HG03045 (cell line): ENCODE results near the gene NLRP10.

Experiments
- ATAC-seq: cut with Tn5 transposase; IDR thresholded peaks from one replicate; pipeline ENCODE4 v1.9.1; 2021; ENCODE audit warnings: mild to moderate bottlenecking, moderate library complexity; ENCODE audit not compliant: unreplicated experiment

Gene NLRP10

DNA sequence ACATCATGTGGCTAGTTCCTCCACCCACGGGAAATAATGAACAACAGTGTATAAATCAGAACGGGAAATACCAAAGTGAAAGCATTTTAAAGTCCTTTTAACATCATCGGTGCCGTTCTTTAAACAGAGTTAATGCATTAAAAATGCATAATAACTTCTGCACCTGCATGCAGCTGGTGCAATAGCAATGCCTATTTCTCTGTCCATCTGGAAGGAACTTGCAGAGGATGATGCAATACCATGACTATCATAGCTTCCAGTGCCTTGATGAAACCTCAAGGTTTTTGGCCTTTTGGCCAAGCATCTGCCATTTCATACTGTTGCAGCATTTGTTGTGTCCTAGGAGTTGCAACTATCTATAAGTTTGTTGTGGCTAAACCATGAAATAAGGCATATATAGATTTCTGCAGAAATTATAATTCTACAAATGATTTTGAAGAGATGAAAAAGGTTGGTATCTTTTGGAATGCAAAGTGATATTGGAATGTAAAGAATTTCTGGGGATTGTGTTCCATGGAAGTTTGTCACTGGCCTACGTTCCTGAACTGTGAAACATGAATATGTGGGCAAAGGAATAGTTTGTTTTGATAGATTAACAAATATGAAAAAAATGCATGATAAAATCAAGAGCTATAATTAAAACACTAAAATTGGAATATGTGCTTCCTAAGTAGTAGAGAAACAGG is 12.1 kb upstream of the NLRP10 start:
- ATAC-seq = no peak

DNA sequence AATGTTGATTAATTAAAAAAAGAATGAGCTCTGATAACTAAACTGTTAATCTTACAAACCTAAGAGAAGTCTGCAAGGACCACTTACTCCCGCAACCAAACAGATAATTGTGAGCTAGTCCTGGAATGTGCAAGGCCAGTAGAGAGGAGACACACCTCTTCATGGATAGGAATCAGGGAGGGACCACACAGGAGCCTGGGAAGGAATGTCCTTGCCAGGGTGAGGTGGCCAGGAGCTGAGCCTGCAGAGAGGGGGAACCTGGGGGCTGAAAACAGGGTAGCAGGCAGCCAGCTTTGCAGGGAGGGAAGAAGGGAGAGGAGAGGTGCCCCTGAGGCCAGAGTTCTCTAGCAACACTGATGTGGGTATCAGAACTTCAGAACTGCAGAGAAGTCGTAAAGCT is 9.4 kb upstream of the NLRP10 start:
- no peak for ATAC-seq

DNA sequence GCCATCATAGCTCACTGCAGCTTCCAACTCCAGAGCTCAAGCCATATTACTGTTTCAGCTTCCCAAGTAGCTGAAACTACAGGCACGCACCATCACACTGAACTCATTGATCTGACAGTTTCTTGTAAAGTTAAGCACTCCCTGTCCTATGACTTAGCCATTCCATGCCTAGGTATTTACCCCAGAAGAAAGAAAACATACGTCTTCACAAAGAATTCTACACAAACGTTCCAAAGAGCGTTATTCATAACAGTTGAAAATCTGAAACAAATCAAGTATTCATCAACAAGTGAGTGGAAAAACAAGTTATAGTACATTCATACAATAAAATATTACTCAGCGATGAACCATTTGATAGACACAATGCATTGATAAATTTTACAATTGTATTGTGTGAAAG is 7.8 kb upstream of the NLRP10 start:
- ATAC-seq = no peak

DNA sequence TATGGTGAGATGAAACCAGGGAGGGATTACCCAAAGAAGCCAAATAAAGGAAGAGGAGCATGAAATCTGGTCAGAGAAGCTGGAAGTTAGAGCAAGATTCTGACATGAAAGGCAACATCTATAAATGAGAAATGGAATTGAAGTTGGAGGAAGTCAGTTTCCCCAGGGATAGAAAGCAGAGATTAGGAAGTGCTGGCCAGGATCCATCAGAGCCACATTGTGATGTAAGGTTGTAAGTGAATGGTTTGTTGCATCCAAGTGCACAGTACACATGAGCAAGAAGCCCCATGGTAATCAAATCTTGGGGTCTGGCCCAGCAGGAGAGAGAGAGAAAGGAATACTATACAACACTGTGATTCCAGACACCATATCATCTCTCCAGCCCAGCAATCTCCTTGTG is 6.6 kb upstream of the NLRP10 start:
- no peak for ATAC-seq

DNA sequence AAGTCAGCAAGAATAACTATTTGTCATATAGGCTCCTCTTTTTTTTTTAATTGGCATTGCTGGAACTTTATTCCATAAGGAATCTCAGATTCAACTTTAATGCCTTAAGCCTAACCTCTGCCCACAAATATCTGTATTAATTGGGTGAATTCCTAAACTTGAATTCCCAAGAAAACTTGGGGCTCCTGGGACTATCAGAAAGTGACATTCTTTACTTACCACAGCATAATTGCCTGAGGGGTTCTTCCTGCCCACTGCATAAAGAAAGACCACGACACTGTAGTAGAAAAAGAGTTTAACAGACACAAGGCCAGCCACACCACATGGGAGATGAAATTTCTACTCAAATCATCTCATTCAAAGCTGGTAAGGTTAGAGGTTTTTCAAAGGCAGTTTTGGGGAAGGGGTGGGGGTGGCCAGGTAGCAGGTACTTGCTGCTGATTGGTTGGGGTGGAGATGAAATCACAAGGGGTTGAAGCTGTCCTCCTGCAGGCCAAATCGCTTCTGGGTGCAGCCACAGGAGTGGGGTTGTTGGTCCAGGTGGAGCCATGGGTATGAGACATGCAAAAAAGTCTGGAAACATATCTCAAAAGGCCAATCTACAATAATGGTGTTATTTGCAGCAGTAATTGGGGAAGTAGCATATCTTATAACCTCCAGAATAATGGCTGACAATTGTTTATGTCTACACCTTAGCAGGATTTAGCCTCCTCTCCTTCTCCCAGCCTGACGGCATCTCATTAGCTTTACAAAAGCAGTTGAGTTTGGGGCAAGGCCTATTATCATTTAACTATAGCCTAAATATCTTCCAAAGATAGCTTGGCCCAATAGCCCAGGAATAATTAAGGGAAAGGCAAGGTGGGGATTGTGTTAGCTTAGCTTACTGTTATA is 4.8 kb upstream of the NLRP10 start:
- no peak for ATAC-seq

DNA sequence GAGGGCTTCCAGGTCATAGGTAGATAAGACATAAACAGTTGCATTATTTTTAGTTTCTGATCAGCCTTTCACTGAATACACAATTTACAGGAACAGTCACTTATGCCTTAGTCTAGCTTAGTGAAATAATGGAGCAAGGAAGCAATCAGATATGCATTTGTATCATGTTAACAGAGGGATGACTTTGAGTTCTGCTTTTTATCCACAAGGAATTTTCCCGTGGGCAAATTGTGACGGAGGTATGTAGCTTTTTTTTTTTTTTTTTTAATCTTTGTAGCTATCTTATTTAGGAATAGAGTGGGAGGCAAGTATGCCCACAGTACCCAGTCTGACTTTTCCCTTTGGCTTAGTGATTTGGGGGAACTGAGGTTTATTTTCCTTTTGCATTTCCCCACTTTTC is 3.4 kb upstream of the NLRP10 start:
- no peak for ATAC-seq

DNA sequence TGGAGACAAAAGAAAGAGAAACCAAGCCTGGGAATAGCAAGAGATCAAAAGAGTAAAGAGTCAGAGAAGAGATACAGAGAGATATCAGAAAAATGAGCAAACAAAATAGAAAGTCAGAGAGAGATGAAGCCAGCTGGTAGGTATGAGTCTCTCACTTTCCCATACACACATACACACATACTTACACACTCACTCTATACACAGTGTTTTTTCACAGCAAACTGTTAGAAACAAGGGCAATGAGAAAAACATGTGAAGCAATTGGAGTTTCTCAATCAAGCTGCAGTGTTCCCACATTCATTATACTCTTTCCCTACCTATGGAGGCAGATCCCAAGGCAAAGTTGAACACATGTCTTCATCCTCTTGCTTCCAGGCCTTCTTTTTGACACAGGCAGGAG is 2.6 kb upstream of the NLRP10 start:
- no peak for ATAC-seq

DNA sequence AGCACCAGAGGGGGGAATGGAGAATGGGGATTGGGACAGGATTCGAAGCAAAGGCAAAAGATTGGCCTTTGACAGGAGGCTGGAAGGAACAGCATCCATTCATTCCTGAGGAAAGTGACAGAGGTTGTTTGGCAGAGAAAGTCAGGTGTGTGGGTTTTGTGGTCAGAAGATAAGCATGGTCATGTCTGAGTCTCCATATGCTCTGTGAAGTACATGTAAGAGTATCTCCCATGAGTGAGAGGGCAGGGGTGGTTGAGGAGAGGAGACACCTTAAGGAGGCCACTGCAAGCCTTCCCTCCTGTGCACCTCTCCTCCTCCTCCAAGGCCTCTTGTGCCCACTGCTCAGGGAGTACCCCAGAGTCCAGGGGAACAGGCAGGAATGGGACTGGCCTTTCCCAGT is 1.9 kb upstream of the NLRP10 start:
- no peak for ATAC-seq

DNA sequence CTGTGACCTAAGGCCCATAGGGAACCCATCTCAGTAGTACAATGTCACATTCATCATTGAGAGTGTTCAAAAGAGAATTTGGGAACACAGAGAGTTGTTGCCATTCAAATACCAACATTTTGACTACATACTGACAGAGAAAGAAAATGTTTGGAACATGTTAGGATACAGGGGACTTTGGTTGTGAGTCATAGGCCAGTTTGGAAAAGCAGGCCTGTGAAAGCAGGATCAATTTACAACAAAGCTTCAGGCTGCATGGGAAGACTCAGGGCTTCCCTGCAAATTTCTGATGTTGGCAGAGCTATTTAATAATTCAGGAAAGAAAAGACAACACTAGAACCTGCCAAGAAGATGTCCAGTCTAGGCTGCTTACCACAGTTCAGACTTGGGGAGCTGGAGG is 374 bp downstream of the NLRP10 start:
- ATAC-seq = no peak

DNA sequence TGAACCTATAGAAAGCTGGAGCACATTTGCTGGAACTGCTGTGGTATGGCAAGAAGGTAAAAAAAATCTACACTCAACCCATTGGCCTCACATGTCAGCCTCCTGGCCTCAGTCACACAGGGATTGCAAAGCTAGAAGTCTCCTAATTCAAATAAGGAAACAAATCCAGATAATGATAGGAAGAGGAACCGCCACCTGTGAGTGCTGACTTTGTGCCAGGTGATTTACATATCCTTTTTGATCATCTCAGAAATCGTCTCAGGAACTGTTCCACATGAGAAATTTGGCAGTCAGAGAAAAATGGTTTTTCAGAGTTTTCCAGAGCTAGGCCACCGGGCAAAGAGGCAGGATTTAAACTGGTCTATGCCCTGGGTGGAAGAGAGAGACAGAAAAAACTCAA is 986 bp downstream of the NLRP10 start:
- no peak for ATAC-seq

DNA sequence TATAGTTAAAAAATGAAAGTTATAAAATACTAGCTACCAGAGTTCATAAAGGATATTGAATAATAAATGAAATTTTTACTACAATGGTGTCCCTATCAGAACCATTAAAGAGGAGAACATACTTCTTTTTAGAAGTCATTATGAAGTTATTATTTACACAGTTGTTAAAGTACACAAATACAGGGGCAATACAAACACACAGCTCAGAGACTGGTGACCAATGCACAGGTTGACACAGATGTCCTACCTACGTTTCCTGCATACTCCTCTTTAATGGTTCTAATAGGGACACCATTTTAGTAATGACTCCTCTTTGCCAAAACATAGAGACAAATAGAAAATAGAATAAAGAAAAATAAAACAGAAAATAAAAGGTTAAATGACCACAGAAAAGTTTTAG is 10.1 kb downstream of the NLRP10 start:
- no peak for ATAC-seq

DNA sequence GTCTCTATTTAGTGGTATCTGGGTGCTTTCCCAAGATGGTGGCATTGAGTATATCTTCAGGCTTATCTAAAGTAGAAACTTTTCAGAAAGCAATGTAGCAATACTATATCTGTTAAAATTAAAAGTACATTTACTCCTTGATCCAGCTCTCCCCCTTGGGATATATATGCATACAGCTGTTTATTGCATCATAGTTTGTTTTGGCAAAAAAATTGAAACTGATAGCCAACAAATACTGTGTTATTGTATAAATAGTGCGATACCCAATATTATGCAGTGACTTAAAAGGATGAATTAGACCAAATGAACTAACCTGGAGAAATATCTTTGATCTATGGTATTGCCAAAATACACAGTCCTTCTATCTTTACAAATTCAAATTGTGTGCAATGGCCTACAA is 15.3 kb downstream of the NLRP10 start:
- ATAC-seq = no peak

DNA sequence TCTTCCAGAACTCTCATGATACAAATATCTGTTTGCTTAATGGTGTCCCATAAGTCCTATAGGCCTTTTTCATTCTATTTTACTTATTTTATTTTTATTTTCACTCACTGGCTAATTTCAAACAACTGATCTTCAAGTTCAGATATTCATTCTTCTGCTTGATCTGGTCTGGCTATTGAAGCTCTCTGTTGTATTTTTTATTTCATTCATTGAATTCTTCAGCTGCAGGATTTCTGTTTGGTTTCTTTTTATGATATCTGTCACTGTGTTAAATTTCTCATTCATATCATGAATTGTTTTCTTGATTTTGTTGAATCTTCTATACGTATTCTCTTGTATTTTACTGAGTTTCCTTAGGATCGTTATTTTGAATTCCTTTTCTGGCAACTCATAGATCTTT is 21.1 kb downstream of the NLRP10 start:
- no peak for ATAC-seq

DNA sequence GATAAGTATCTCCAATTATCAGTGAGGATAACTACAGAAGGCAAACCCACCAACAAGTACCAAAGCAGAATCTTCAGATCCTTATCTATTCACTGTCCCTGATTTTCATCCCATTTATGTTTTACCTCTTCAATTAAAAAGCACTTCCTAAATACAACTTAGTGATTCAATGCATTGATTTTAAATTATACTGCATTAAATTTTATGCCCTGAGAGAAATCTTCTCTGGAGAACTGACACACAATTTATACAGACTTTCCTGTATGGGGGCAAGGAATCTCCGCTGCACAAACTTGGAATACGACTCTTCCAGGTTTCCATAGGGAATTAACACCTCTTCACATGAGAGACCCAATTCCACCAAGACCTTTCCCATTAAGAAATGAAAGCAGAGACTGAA is 23.6 kb downstream of the NLRP10 start, which contains the start of gene OR10A3:
OR10A3 (minus strand) TSS at position 101 of the 400 bp plus-strand sequence. CDS start 2,188 bp downstream, outside the sequence.
- ATAC-seq = no peak

DNA sequence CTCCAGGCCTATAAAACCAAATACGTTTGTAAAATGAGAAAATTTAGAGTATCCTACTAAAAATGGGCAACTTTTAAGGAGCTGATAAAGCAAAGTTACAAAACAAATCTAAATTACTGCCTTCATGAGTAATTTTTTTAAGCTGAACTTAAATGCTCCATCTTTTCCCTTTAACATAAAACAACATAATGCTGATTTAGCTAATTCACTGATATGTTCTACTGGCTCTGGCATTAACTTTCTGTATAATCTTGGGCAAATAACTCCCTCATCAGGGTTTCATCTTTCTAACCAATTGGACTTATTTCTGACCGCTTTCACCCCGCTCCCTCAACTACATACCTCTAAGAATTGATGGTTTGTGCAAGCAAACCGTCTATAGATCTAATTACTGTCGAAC is 24.1 kb downstream of the NLRP10 start:
- no peak for ATAC-seq

DNA sequence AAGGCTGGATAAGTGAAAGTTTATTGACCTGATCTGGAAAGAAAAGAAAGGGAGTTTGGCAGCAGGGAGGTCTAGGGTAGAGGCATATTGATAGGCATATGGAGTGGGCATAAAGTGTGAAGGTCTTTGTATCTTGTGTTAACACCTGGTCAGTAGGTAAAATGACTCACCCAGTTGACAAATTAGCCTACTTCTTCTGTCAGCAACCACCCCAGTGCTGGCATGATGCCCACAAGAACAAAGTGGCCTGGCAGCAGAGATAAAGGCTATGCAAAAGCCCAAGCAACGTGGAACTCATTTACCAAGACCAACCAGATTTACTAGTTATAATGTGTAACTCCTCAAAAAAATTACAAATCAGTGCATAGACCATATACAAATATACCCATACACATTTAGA is 28.6 kb downstream of the NLRP10 start:
- ATAC-seq = no peak

DNA sequence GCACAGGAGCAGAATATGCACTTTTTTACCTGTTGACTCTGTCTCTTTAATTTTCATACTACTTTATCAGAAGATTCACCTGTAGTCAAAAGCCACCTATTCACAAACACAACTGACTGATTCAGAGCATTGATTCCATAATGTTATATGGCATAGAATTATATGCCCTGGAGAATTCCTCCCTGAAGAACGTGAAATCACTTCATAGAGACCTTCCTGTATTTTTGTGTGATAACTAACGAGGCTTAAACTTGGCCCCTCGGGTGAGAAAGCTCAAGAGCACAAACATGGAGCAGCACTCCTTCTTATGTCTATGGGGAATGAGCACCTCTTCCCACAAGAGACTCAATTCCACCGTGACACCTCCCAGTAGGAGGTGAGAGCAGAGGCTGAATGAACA is 34.1 kb downstream of the NLRP10 start, which contains the start of gene OR10A6:
OR10A6 (minus strand) TSS at position 101 of the 400 bp plus-strand sequence. CDS start 2,606 bp downstream, outside the sequence.
- no peak for ATAC-seq

DNA sequence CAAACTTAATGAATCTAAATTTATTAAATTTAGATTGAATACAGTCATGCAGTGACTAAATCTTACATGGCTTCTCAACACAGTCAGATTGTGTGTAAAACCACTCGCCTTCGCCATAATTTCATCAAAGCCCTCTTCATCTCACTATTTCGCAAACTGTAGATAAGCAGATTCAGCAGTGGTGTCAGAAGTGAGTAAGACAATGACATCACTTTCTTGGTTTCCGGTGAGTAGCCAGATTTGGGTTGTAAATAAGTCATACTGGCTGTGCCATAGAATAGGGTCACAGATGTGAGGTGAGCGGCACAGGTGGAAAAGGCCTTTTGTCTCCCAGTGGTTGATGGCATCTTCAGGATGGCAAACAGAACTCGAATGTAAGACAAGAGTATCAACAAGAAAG is 37.6 kb downstream of the NLRP10 start:
- no peak for ATAC-seq

DNA sequence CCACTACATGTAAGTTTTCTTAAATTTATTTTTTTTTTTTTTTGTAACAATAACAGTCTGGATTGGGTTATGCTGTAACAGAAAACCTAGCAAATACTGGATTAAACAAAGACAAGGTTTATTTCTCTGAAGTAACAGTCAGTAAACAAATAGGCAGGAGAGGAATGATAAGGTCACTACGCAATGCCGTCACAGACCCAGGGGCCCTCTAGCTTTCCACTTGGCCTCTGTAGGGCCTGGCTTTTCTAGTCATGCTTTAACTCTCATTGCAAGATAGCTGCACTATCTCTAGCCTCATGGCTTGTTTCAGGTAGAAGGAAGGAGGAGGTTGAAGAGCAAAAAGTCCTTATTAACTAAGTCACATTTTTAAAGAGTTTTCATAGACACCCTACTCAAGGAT is 40.7 kb downstream of the NLRP10 start:
- ATAC-seq = no peak

DNA sequence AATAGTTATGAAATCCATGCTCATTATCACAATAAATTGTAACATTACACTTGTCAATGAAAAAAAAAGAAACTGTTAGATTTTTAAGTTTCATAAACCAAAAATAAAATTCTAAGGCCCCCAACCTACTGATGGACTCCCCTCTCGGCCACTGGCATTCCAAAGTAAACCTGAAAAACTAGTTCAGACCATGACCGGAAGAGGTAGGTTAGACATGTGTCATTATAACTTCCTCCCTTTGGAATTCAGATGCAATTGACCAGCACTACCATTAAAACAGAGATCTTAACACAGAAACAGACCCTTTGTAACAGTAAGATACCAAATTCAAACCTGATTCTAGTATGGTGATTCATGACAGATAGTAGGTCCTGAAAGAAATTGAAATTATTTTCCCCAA is 47.1 kb downstream of the NLRP10 start:
- ATAC-seq = no peak
